Measurements from ENCODE around the gene CASTOR2.

- TF ChIP-seq CTCF (conservative IDR thresholded peaks at IDR 0.05) (no peak), ZFX (IDR thresholded peaks at IDR 0.05) (no peak)
Measured at GRCh38 chr7:75042286-75042685, 77.8 kb downstream of the CASTOR2 start.

All from C4-2B (cell line).